Panc1 (cell line): ENCODE measurements around the gene SSBP3. TPM values are rescaled to one million over a fixed set of nuclear protein-coding genes. Genes with fewer than 3 reads are reported as not detected.

ENCODE experiments used
- ATAC-seq: fragments of 200-7000 bp; cut with Tn5 transposase; 2 replicates; pipeline ENCODE4 v1.9.1; 2020; ENCODE audit warnings: mild to moderate bottlenecking, moderate library complexity
- BruUV-seq: library from RNA; stranded (reverse); fragments of 400-500 nt; replicated peaks from 2 replicates; lab custom pipeline; 2021; lab: Mats Ljungman, UMichigan
- CTCF ChIA-PET: fragments of 300-600 bp; sonication (Branson Sonifier 250); formaldehyde crosslinking; loops from one replicate; lab custom pipeline; 2022; ENCODE audit warnings: antibody characterized with exemption; lab: Charles Lee
- POLR2A ChIA-PET: fragments of 300-600 bp; sonication (Branson Sonifier 250); formaldehyde crosslinking; loops from one replicate; lab custom pipeline; 2022; ENCODE audit warnings: antibody characterized with exemption; lab: Charles Lee
- DNase-seq: peaks from one replicate; pipeline ENCODE4 v3.0.0-alpha.2; 2010; ENCODE audit warnings: low read depth, low spot score
- H3K27ac ChIP-seq: 2 replicates; pipeline ENCODE4 v1.5.1; 2011; ENCODE audit warnings: mild to moderate bottlenecking, low read length, inconsistent platforms
- H3K27me3 ChIP-seq: fragments of 200-500 bp; sonication (Bioruptor generic); 2 replicates; pipeline ENCODE4 v1.6.0; 2014; ENCODE audit warnings: low read length, inconsistent platforms; ENCODE audit not compliant: control insufficient read depth, insufficient read depth
- H3K36me3 ChIP-seq: fragments of 200-500 bp; sonication (Bioruptor generic); 2 replicates; pipeline ENCODE4 v1.5.1; 2014; ENCODE audit warnings: inconsistent platforms, mild to moderate bottlenecking, low read length, moderate library complexity; ENCODE audit not compliant: control insufficient read depth, insufficient read depth
- H3K4me1 ChIP-seq: 2 replicates; pipeline ENCODE4 v1.5.1; 2011; ENCODE audit warnings: inconsistent platforms, mild to moderate bottlenecking, low read length, moderate library complexity; ENCODE audit not compliant: control insufficient read depth, insufficient read depth
- H3K4me3 ChIP-seq, 2 experiments: 2 replicates each; pipeline ENCODE4 v1.5.1; 2011 to 2012; ENCODE audit warnings: low read depth in 2 of 2, low read length in 2 of 2, mild to moderate bottlenecking in 2 of 2, inconsistent platforms in 1 of 2, moderate library complexity in 1 of 2
- H3K9me3 ChIP-seq: fragments of 200-500 bp; sonication (Bioruptor generic); 2 replicates; pipeline ENCODE4 v1.5.1; 2014; ENCODE audit warnings: low read depth, mild to moderate bottlenecking, inconsistent platforms, low read length, moderate library complexity; ENCODE audit not compliant: control insufficient read depth, insufficient read depth
- POLR2AphosphoS5 ChIP-seq: IDR thresholded peaks from 2 replicates; pipeline ENCODE4 v1.6.1; 2012; ENCODE audit warnings: mild to moderate bottlenecking, low read depth, low read length, moderate library complexity
- SIN3A ChIP-seq: IDR thresholded peaks from 2 replicates; pipeline ENCODE4 v1.6.1; 2012; ENCODE audit warnings: low read depth, mild to moderate bottlenecking, low read length, moderate library complexity, borderline replicate concordance; ENCODE audit not compliant: insufficient read depth
- TCF7L2 ChIP-seq: IDR thresholded peaks from 2 replicates; pipeline ENCODE4 v1.6.1; 2011; ENCODE audit warnings: mild to moderate bottlenecking, low read depth, low read length, inconsistent platforms
- in situ Hi-C: cut with HindIII; loops from 2 replicates; pipeline ENCODE4 v1.10.0; 2016; ENCODE audit warnings: low sequenced_read_pairs, low pct_unique_long_range_greater_than_20kb
- intact Hi-C: fragments of 100-400 bp; cut with micrococcal nuclease; formaldehyde crosslinking; loops from one replicate; pipeline ENCODE4 v1.10.0; 2022; ENCODE audit not compliant: unreplicated experiment
- total RNA-seq: library from RNA; stranded (reverse); gene quantifications from one replicate; pipeline ENCODE4 v1.2.1, GENCODE V29; 2021; ENCODE audit not compliant: unreplicated experiment
- TF ChIP-seq, protein P1 (sequence below), 2 experiments: IDR thresholded peaks; 2 replicates each; pipeline ENCODE4 v1.6.1; 2011 to 2012; ENCODE audit warnings: low read depth in 2 of 2, control low read depth in 1 of 2, low read length in 1 of 2, mild to moderate bottlenecking in 1 of 2, moderate library complexity in 1 of 2; ENCODE audit not compliant: insufficient read depth in 1 of 2
- TF ChIP-seq, protein P2 (sequence below): fragments of 450-650 bp; IDR thresholded peaks from 2 replicates; pipeline ENCODE4 v1.5.1; 2017; ENCODE audit warnings: mild to moderate bottlenecking

SSBP3 gene
- total RNA-seq, 1 experiment from 2014 or later, result 22.5 TPM

DNA sequence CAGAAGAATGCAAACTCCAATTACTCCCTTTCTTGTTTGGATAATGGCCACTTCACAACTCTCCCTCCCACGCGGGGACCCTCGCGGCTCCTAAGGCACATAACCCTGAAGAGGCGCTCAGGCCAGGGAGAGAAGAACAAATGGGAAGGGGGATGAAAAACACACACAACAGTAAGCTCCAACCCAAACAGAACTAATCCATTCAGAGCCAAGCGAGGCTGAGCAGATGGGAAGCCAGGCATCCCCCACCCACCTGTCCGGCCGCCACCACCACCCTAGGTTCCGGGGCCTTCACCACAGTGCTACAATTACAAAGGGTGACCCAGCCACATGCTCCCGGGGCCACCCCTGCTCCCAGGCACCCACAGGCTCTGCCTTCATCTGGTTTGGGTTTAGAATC lies 104.7 kb downstream of the SSBP3 start:
- CTCF ChIA-PET, result no interaction called here
- in situ Hi-C loops, result no loop called here
- no peak for ATAC-seq
- POLR2A ChIA-PET, result interaction anchor here (0.6 kb wide), 1 partner anchor 162 kb away, joined by 5 read pairs; no protein-coding TSS in a partner anchor
- no peak for TF ChIP-seq SIN3A
- no peak for TF ChIP-seq POLR2AphosphoS5
- TF ChIP-seq, protein P1, sequence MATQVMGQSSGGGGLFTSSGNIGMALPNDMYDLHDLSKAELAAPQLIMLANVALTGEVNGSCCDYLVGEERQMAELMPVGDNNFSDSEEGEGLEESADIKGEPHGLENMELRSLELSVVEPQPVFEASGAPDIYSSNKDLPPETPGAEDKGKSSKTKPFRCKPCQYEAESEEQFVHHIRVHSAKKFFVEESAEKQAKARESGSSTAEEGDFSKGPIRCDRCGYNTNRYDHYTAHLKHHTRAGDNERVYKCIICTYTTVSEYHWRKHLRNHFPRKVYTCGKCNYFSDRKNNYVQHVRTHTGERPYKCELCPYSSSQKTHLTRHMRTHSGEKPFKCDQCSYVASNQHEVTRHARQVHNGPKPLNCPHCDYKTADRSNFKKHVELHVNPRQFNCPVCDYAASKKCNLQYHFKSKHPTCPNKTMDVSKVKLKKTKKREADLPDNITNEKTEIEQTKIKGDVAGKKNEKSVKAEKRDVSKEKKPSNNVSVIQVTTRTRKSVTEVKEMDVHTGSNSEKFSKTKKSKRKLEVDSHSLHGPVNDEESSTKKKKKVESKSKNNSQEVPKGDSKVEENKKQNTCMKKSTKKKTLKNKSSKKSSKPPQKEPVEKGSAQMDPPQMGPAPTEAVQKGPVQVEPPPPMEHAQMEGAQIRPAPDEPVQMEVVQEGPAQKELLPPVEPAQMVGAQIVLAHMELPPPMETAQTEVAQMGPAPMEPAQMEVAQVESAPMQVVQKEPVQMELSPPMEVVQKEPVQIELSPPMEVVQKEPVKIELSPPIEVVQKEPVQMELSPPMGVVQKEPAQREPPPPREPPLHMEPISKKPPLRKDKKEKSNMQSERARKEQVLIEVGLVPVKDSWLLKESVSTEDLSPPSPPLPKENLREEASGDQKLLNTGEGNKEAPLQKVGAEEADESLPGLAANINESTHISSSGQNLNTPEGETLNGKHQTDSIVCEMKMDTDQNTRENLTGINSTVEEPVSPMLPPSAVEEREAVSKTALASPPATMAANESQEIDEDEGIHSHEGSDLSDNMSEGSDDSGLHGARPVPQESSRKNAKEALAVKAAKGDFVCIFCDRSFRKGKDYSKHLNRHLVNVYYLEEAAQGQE (IDR thresholded peaks at IDR 0.05; ENCODE audit: insufficient read depth in 1 of 2, low read depth in 2 of 2, low read length in 1 of 2), result no peak
- TF ChIP-seq, protein P2, sequence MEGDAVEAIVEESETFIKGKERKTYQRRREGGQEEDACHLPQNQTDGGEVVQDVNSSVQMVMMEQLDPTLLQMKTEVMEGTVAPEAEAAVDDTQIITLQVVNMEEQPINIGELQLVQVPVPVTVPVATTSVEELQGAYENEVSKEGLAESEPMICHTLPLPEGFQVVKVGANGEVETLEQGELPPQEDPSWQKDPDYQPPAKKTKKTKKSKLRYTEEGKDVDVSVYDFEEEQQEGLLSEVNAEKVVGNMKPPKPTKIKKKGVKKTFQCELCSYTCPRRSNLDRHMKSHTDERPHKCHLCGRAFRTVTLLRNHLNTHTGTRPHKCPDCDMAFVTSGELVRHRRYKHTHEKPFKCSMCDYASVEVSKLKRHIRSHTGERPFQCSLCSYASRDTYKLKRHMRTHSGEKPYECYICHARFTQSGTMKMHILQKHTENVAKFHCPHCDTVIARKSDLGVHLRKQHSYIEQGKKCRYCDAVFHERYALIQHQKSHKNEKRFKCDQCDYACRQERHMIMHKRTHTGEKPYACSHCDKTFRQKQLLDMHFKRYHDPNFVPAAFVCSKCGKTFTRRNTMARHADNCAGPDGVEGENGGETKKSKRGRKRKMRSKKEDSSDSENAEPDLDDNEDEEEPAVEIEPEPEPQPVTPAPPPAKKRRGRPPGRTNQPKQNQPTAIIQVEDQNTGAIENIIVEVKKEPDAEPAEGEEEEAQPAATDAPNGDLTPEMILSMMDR, result no peak
- TF ChIP-seq TCF7L2, result no peak
- Histone ChIP-seq H3K27me3 (no peaks in the 10 kb centered on the region), H3K36me3 (no peaks in the 10 kb centered on the region), H3K4me3 (no peak overlapping the region), H3K4me1 (peaks cover 9% of the 10 kb centered on the region), H3K9me3 (no peaks in the 10 kb centered on the region), H3K27ac (no peak overlapping the region)
- DNase-seq, result no peak
- BruUV-seq, result no TSS peak
- intact Hi-C loops, result no loop called here

DNA sequence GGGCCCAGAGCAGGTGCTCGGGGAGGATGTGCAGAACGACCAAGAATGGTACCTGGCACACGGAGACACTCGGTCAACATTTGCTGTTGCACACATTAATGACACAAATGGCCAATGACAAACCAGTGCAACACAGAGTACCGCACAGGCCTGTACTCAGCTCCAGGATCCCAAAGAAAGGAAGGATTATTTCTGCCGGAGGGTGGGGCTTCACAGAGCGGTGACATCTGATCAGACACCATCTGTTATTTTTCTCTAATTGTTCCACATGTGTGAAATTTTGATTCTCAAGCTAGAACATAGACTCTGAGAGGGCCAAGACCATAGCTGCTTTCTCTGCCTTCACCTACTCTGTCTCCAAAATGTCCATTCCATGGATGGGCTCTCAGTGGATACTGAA lies 105.8 kb downstream of the SSBP3 start:
- no peak for ATAC-seq
- in situ Hi-C loops (no loop called here), intact Hi-C loops (no loop called here)
- ChIA-PET CTCF (no interaction called here), POLR2A (no interaction called here)
- Histone ChIP-seq H3K27me3 (no peaks in the 10 kb centered on the region), H3K4me1 (peaks cover 9% of the 10 kb centered on the region), H3K4me3 (no peak overlapping the region), H3K36me3 (no peaks in the 10 kb centered on the region), H3K9me3 (no peaks in the 10 kb centered on the region), H3K27ac (no peak overlapping the region)
- TF ChIP-seq, protein P1 (IDR thresholded peaks at IDR 0.05; ENCODE audit: insufficient read depth in 1 of 2, low read depth in 2 of 2, low read length in 1 of 2), result no peak
- TF ChIP-seq SIN3A (no peak), POLR2AphosphoS5 (no peak), TCF7L2 (no peak)
- TF ChIP-seq, protein P2, result no peak
- BruUV-seq, result no TSS peak
- no peak for DNase-seq
